Measurements from ENCODE around the gene PDXDC1.
A peak's percentile ranks its signal among the peaks of the same experiment; 100 is the strongest.
"Not testable (repeated sequence)": the region's sequence is repeated elsewhere in the genome, so short reads cannot be mapped to it uniquely, and the experiment has no call there.

PDXDC1 gene

GRCh38 chr16:14975418-14976194 is 780 bp downstream of the PDXDC1 start:
- DNase-seq: peak; percentile 74

GRCh38 chr16:14976971-14977736 is 2.3 kb downstream of the PDXDC1 start:
- DNase-seq: peak; percentile 36

GRCh38 chr16:14978281-14978680 is 3.5 kb downstream of the PDXDC1 start:
- DNase-seq: not testable (repeated sequence)

GRCh38 chr16:14978908-14979307 is 4.1 kb downstream of the PDXDC1 start:
- not testable (repeated sequence) for DNase-seq

GRCh38 chr16:14981234-14981633 is 6.4 kb downstream of the PDXDC1 start:
- DNase-seq: peak; percentile 40

- peak; percentile 53 for DNase-seq
Observed at GRCh38 chr16:14982521-14982920, 7.7 kb downstream of the PDXDC1 start.

- DNase-seq: not testable (repeated sequence)
Observed at GRCh38 chr16:14988092-14988491, 13.3 kb downstream of the PDXDC1 start.

GRCh38 chr16:14988661-14989191 is 13.9 kb downstream of the PDXDC1 start:
- not testable (repeated sequence) for DNase-seq

GRCh38 chr16:14989291-14990281 is 14.8 kb downstream of the PDXDC1 start:
- DNase-seq: not testable (repeated sequence)

GRCh38 chr16:14993277-14994151 is 18.7 kb downstream of the PDXDC1 start:
- DNase-seq: not testable (repeated sequence)

GRCh38 chr16:14996702-14997101 is 21.9 kb downstream of the PDXDC1 start:
- DNase-seq: not testable (repeated sequence)

GRCh38 chr16:14998300-14998699 is 23.5 kb downstream of the PDXDC1 start:
- not testable (repeated sequence) for DNase-seq

GRCh38 chr16:14999845-15000244 is 25.0 kb downstream of the PDXDC1 start:
- DNase-seq: not testable (repeated sequence)

- not testable (repeated sequence) for DNase-seq
Observed at GRCh38 chr16:15002448-15002847, 27.6 kb downstream of the PDXDC1 start.

- not testable (repeated sequence) for DNase-seq
Observed at GRCh38 chr16:15005357-15006132, 30.7 kb downstream of the PDXDC1 start.

- not testable (repeated sequence) for DNase-seq
Observed at GRCh38 chr16:15008647-15009046, 33.8 kb downstream of the PDXDC1 start.

GRCh38 chr16:15012941-15013340 is 38.1 kb downstream of the PDXDC1 start:
- not testable (repeated sequence) for DNase-seq

GRCh38 chr16:15015671-15016070 is 40.8 kb downstream of the PDXDC1 start:
- DNase-seq: not testable (repeated sequence)

- not testable (repeated sequence) for DNase-seq
Observed at GRCh38 chr16:15016354-15016753, 41.5 kb downstream of the PDXDC1 start.

GRCh38 chr16:15016951-15017580 is 42.2 kb downstream of the PDXDC1 start:
- not testable (repeated sequence) for DNase-seq

All from NCI-H69 (cell line).